Measurements from ENCODE around the gene HNRNPD. TPM values are rescaled to one million over a fixed set of nuclear protein-coding genes. Genes with fewer than 3 reads are reported as not detected.

HNRNPD gene
- polyA plus RNA-seq, 3 donors, result 97.6 to 174 (median 149) TPM

GRCh38 chr4:82421796-82422560 lies 48.2 kb upstream of the HNRNPD start:
- Histone ChIP-seq H3K9me3 (replicated peaks in 1 of 2; ENCODE audit: control insufficient read depth in 1 of 2, insufficient read depth in 1 of 2, low read length in 2 of 2) (no peaks in the 10 kb centered on the region), H3K27ac (ENCODE audit: low read depth in 1 of 2, low read length in 2 of 2) (no peak overlapping the region), H3K4me2 (replicated peaks; ENCODE audit: extremely low read depth, low read length, poor library complexity, severe bottlenecking) (no peak overlapping the region), H3K4me3 (replicated peaks in 1 of 3; ENCODE audit: low read depth in 2 of 3, low read length in 3 of 3) (no peak overlapping the region), H3K36me3 (replicated peaks in 1 of 2; ENCODE audit: control insufficient read depth in 1 of 2, insufficient read depth in 2 of 2, low read length in 2 of 2) (peaks cover 44 to 50% of the 10 kb centered on the region in 2 donors), H3K27me3 (ENCODE audit: control insufficient read depth in 2 of 2, insufficient read depth in 2 of 2, low read length in 2 of 2) (no peaks in the 10 kb centered on the region), H3K79me2 (ENCODE audit: insufficient read depth, low read length) (peaks cover 23% of the 10 kb centered on the region), H3K4me1 (ENCODE audit: control insufficient read depth in 1 of 2, insufficient read depth in 2 of 2, low read length in 2 of 2) (peaks cover 0 to 10% of the 10 kb centered on the region in 2 donors), H4K20me1 (ENCODE audit: insufficient read depth, low read length) (peaks cover 53% of the 10 kb centered on the region), H3K9ac (ENCODE audit: insufficient read depth, low read length, poor library complexity, severe bottlenecking) (no peak overlapping the region), H2AFZ (ENCODE audit: insufficient read depth, low read depth, low read length, poor library complexity, severe bottlenecking) (no peak overlapping the region)
- H3K27me3 Mint-ChIP-seq (ENCODE audit: low read depth in 3 of 3), result peaks cover 2 to 7% (median 3%) of the 10 kb centered on the region in 3 donors
- H3K4me3 Mint-ChIP-seq, result no peak overlapping the region
- no peak for DNase-seq
- no peaks in the 10 kb centered on the region for H3K9me3 Mint-ChIP-seq
- intact Hi-C loops (cut with micrococcal nuclease), result no loop called here
- TF ChIP-seq, protein P1, sequence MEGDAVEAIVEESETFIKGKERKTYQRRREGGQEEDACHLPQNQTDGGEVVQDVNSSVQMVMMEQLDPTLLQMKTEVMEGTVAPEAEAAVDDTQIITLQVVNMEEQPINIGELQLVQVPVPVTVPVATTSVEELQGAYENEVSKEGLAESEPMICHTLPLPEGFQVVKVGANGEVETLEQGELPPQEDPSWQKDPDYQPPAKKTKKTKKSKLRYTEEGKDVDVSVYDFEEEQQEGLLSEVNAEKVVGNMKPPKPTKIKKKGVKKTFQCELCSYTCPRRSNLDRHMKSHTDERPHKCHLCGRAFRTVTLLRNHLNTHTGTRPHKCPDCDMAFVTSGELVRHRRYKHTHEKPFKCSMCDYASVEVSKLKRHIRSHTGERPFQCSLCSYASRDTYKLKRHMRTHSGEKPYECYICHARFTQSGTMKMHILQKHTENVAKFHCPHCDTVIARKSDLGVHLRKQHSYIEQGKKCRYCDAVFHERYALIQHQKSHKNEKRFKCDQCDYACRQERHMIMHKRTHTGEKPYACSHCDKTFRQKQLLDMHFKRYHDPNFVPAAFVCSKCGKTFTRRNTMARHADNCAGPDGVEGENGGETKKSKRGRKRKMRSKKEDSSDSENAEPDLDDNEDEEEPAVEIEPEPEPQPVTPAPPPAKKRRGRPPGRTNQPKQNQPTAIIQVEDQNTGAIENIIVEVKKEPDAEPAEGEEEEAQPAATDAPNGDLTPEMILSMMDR (IDR thresholded peaks at IDR 0.05), result no peak
- 96% methylated on average over 9 of the region's 13 CpGs for WGBS (ENCODE audit: insufficient coverage)
- peaks cover 7% of the 10 kb centered on the region for H3K4me1 Mint-ChIP-seq
- peaks cover 41 to 44% of the 10 kb centered on the region in 2 donors for H3K36me3 Mint-ChIP-seq
- H3K27ac Mint-ChIP-seq, result no peak overlapping the region

GRCh38 chr4:82419451-82419850 lies 45.7 kb upstream of the HNRNPD start:
- Mint-ChIP-seq H3K36me3 (peaks cover 17 to 19% of the 10 kb centered on the region in 2 donors), H3K4me3 (no peak overlapping the region), H3K27me3 (ENCODE audit: low read depth in 3 of 3) (peaks cover 5 to 7% (median 5%) of the 10 kb centered on the region in 3 donors), H3K27ac (no peak overlapping the region), H3K9me3 (peaks cover 0 to 5% (median 2%) of the 10 kb centered on the region in 7 donors), H3K4me1 (peaks cover 2% of the 10 kb centered on the region)
- Histone ChIP-seq H3K4me1 (ENCODE audit: control insufficient read depth in 1 of 2, insufficient read depth in 2 of 2, low read length in 2 of 2) (no peaks in the 10 kb centered on the region), H3K9me3 (replicated peaks in 1 of 2; ENCODE audit: control insufficient read depth in 1 of 2, insufficient read depth in 1 of 2, low read length in 2 of 2) (no peaks in the 10 kb centered on the region), H2AFZ (ENCODE audit: insufficient read depth, low read depth, low read length, poor library complexity, severe bottlenecking) (no peak overlapping the region), H3K9ac (ENCODE audit: insufficient read depth, low read length, poor library complexity, severe bottlenecking) (no peak overlapping the region), H4K20me1 (ENCODE audit: insufficient read depth, low read length) (peaks cover 27% of the 10 kb centered on the region), H3K27ac (ENCODE audit: low read depth in 1 of 2, low read length in 2 of 2) (no peak overlapping the region), H3K27me3 (ENCODE audit: control insufficient read depth in 2 of 2, insufficient read depth in 2 of 2, low read length in 2 of 2) (no peaks in the 10 kb centered on the region), H3K4me3 (replicated peaks in 1 of 3; ENCODE audit: low read depth in 2 of 3, low read length in 3 of 3) (no peak overlapping the region), H3K36me3 (replicated peaks in 1 of 2; ENCODE audit: control insufficient read depth in 1 of 2, insufficient read depth in 2 of 2, low read length in 2 of 2) (peaks cover 20 to 25% of the 10 kb centered on the region in 2 donors), H3K79me2 (ENCODE audit: insufficient read depth, low read length) (no peaks in the 10 kb centered on the region), H3K4me2 (replicated peaks; ENCODE audit: extremely low read depth, low read length, poor library complexity, severe bottlenecking) (no peak overlapping the region)
- DNase-seq, result peak in 1 of 3 donors; percentile 18
- TF ChIP-seq, protein P1 (IDR thresholded peaks at IDR 0.05), result no peak
- intact Hi-C loops (cut with micrococcal nuclease), result no loop called here
- no CpG with 5 or more reads among the region's 3 CpGs for WGBS (ENCODE audit: insufficient coverage)

Data from CD14-positive monocyte (primary cell).